MM.1S (cell line): ENCODE measurements around the gene ANGEL2.

Experiments
- EZH2 ChIP-seq: fragments of 300-600 bp; sonication (generic); optimal IDR thresholded peaks from 2 replicates; pipeline ENCODE3; 2017; ENCODE audit warnings: low read depth, mild to moderate bottlenecking, antibody characterized with exemption, low read length, mixed read lengths
- EZH2phosphoT487 ChIP-seq: fragments of 300-600 bp; sonication (generic); IDR thresholded peaks from 2 replicates; pipeline ENCODE4 v1.6.1; 2018; ENCODE audit warnings: antibody characterized with exemption, low read length
- TF ChIP-seq, protein P1 (sequence below): fragments of 300-600 bp; sonication (generic); IDR thresholded peaks from 2 replicates; pipeline ENCODE4 v1.5.1; 2016; ENCODE audit warnings: antibody characterized with exemption, low read length, mixed read lengths

DNA sequence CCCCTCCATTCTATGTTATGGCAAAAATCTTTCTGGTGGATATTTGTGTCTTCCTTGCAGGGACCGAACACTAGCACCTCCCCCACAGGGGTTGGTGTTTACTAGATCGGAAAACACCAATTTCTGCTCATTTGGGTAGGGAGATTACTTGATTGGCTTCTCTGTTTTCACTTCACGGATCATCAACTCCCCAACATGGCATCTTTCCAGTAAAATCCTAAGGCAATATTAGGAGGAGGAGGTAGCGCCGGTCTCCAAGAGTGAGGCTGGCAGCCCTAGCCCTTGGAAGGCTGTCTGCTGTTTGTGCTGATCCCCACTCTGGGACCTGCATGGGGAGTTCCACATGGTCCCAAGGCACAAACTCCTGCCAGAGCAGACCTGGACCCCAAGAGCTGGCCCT is 53.2 kb downstream of the ANGEL2 start:
- TF ChIP-seq, protein P1, sequence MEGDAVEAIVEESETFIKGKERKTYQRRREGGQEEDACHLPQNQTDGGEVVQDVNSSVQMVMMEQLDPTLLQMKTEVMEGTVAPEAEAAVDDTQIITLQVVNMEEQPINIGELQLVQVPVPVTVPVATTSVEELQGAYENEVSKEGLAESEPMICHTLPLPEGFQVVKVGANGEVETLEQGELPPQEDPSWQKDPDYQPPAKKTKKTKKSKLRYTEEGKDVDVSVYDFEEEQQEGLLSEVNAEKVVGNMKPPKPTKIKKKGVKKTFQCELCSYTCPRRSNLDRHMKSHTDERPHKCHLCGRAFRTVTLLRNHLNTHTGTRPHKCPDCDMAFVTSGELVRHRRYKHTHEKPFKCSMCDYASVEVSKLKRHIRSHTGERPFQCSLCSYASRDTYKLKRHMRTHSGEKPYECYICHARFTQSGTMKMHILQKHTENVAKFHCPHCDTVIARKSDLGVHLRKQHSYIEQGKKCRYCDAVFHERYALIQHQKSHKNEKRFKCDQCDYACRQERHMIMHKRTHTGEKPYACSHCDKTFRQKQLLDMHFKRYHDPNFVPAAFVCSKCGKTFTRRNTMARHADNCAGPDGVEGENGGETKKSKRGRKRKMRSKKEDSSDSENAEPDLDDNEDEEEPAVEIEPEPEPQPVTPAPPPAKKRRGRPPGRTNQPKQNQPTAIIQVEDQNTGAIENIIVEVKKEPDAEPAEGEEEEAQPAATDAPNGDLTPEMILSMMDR: no peak
- no peak for TF ChIP-seq EZH2phosphoT487
- no peak for TF ChIP-seq EZH2
